Measurements from ENCODE around the gene GCKR.

GCKR gene

GRCh38 chr2:27471961-27472360, 24.7 kb upstream of the GCKR start (continued):
- no peak for TF ChIP-seq ZNF292 (tag by site-specific recombination; IDR thresholded peaks at IDR 0.05; ENCODE audit: borderline replicate concordance, low read depth)
- no peak for TF ChIP-seq AEBP2 (tag by site-specific recombination; IDR thresholded peaks at IDR 0.05; ENCODE audit: borderline replicate concordance)
- TF ChIP-seq ZNF776 (tag by site-specific recombination; IDR thresholded peaks at IDR 0.05; ENCODE audit: borderline replicate concordance): no peak
- no peak for TF ChIP-seq ZNF530 (tag by site-specific recombination; IDR thresholded peaks at IDR 0.05; ENCODE audit: low read depth)
- TF ChIP-seq ZNF707 (tag by site-specific recombination; IDR thresholded peaks at IDR 0.05): no peak
- no peak for TF ChIP-seq ZNF571 (tag by site-specific recombination; IDR thresholded peaks at IDR 0.05)
- TF ChIP-seq, protein P1, sequence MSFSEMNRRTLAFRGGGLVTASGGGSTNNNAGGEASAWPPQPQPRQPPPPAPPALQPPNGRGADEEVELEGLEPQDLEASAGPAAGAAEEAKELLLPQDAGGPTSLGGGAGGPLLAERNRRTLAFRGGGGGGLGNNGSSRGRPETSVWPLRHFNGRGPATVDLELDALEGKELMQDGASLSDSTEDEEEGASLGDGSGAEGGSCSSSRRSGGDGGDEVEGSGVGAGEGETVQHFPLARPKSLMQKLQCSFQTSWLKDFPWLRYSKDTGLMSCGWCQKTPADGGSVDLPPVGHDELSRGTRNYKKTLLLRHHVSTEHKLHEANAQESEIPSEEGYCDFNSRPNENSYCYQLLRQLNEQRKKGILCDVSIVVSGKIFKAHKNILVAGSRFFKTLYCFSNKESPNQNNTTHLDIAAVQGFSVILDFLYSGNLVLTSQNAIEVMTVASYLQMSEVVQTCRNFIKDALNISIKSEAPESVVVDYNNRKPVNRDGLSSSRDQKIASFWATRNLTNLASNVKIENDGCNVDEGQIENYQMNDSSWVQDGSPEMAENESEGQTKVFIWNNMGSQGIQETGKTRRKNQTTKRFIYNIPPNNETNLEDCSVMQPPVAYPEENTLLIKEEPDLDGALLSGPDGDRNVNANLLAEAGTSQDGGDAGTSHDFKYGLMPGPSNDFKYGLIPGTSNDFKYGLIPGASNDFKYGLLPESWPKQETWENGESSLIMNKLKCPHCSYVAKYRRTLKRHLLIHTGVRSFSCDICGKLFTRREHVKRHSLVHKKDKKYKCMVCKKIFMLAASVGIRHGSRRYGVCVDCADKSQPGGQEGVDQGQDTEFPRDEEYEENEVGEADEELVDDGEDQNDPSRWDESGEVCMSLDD (tag by site-specific recombination; IDR thresholded peaks at IDR 0.05): no peak

DNA sequence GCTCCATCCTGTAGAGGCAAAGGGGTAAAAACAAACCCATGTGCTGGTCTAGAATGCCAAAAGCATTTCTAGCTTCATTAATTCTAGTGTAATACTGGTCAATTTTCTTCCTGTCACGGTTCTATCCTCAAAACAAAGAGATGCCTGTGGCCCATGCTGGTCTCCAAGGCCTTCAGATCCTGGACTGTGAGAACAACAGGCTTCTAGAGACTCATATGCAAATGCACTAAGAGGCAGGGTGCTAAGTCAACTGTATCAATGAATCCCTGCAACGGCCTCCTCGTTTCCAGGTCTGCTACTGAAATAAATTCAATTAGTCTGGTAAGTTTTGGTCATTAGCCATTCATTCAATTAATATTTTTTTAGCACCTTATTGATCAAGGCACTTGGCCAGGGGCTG, 11.1 kb upstream of the GCKR start:
- ChIA-PET CTCF (interaction anchor here (1.0 kb wide), 1 partner anchor 198 kb away, joined by 3 read pairs; no protein-coding TSS in a partner anchor), POLR2A (no interaction called here)
- H3K27ac ChIP-seq (ENCODE audit: extremely low read depth, low read depth, low read length): no peak overlapping the region
- no peaks in the 10 kb centered on the region for H3K9me3 ChIP-seq (ENCODE audit: control insufficient read depth, insufficient read depth, low read depth, low read length)
- TF ChIP-seq ZNF600 (tag by site-specific recombination; IDR thresholded peaks at IDR 0.05): no peak
- peaks cover 5 to 32% of the 10 kb centered on the region in 2 experiments; a peak in 2 of 3 replicates for H3K36me3 ChIP-seq (ENCODE audit: control insufficient read depth in 2 of 2, insufficient read depth in 1 of 2, low read length in 2 of 2)
- no peak overlapping the region for H3K4me3 ChIP-seq (ENCODE audit: low read depth, low read length)
- peaks cover 5% of the 10 kb centered on the region; the same call in 1 of the 2 replicates for H3K4me1 ChIP-seq (ENCODE audit: control insufficient read depth, insufficient read depth, low read length)

- peaks cover 0 to 13% of the 10 kb centered on the region in 2 experiments; a peak in 2 of 3 replicates for H3K36me3 ChIP-seq (ENCODE audit: control insufficient read depth in 2 of 2, insufficient read depth in 1 of 2, low read length in 2 of 2)
- H3K27ac ChIP-seq (ENCODE audit: extremely low read depth, low read depth, low read length): no peak overlapping the region
- TF ChIP-seq ZNF558 (tag by site-specific recombination; IDR thresholded peaks at IDR 0.05) (0 out of 2 replicates have a peak, but pooled peaks have one; percentile 43), OSR2 (tag by site-specific recombination; IDR thresholded peaks at IDR 0.05) (no peak), ZBTB20 (tag by site-specific recombination; IDR thresholded peaks at IDR 0.05) (peak; percentile 34; the same call in 1 of the 2 replicates), ZNF2 (tag by site-specific recombination; IDR thresholded peaks at IDR 0.05) (0 out of 2 replicates have a peak, but pooled peaks have one; percentile 27), ZNF350 (tag by site-specific recombination; IDR thresholded peaks at IDR 0.05) (no peak)
- TF ChIP-seq, protein P2, sequence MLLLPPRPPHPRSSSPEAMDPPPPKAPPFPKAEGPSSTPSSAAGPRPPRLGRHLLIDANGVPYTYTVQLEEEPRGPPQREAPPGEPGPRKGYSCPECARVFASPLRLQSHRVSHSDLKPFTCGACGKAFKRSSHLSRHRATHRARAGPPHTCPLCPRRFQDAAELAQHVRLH (tag by site-specific recombination; IDR thresholded peaks at IDR 0.05): no peak
- POLR2A ChIA-PET: no interaction called here
- CTCF ChIA-PET: interaction anchor here (0.6 to 1.0 kb wide), 2 partner anchors 140 to 195 kb away, joined by 3 read pairs; partner anchors contain the start of genes CCDC121 and GPN1
- peaks cover 5% of the 10 kb centered on the region; the same call in 1 of the 2 replicates for H3K4me1 ChIP-seq (ENCODE audit: control insufficient read depth, insufficient read depth, low read length)
- H3K4me3 ChIP-seq (ENCODE audit: low read depth, low read length): peak overlapping the region; percentile 66
- H3K9me3 ChIP-seq (ENCODE audit: control insufficient read depth, insufficient read depth, low read depth, low read length): no peaks in the 10 kb centered on the region
Observed at GRCh38 chr2:27489118-27489497, 7.5 kb upstream of the GCKR start.

All from HEK293 (cell line).